Amniotic stem cell (primary cell): ENCODE results near the gene PCDHA1.
"Not testable (repeated sequence)": the region's sequence is repeated elsewhere in the genome, so short reads cannot be mapped to it uniquely, and the experiment has no call there.

Experiments
- DNase-seq: peaks from one replicate; lab custom pipeline; 2025; lab: John Stamatoyannopoulos, UW

PCDHA1 gene

GRCh38 chr5:140808241-140808888 is 22.4 kb downstream of the PCDHA1 start:
- DNase-seq: not testable (repeated sequence)

DNA sequence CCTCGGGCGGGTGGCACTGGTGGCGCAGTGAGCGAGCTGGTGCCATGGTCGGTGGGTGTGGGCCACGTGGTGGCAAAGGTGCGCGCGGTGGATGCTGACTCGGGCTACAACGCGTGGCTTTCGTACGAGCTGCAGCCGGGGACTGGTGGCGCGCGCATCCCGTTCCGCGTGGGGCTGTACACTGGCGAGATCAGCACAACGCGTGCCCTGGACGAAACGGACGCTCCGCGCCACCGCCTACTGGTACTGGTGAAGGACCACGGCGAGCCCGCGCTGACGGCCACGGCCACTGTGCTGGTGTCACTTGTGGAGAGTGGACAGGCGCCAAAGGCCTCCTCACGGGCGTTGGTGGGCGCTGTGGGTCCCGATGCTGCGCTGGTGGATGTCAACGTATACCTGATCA is 22.9 kb downstream of the PCDHA1 start:
- no peak for DNase-seq

- peak; percentile 3 for DNase-seq
Measured at GRCh38 chr5:140821375-140822280, 35.7 kb downstream of the PCDHA1 start, which contains the start of gene PCDHA5. Gene PCDHA5 (plus strand): TSS chr5:140821613.

GRCh38 chr5:140822281-140822629 is 36.3 kb downstream of the PCDHA1 start:
- no peak for DNase-seq

DNA sequence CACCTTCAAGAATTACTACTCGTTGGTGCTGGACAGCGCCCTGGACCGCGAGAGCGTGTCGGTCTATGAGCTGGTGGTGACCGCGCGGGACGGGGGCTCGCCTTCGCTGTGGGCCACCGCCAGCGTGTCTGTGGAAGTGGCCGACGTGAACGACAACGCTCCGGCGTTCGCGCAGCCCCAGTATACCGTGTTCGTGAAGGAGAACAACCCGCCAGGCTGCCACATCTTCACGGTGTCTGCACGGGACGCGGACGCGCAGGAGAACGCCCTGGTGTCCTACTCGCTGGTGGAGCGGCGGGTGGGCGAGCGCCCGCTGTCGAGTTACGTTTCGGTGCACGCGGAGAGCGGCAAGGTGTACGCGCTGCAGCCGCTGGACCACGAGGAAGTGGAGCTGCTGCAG is 37.0 kb downstream of the PCDHA1 start:
- DNase-seq: not testable (repeated sequence)

- DNase-seq: no peak
Measured at GRCh38 chr5:140823475-140823874, 37.5 kb downstream of the PCDHA1 start.

DNA sequence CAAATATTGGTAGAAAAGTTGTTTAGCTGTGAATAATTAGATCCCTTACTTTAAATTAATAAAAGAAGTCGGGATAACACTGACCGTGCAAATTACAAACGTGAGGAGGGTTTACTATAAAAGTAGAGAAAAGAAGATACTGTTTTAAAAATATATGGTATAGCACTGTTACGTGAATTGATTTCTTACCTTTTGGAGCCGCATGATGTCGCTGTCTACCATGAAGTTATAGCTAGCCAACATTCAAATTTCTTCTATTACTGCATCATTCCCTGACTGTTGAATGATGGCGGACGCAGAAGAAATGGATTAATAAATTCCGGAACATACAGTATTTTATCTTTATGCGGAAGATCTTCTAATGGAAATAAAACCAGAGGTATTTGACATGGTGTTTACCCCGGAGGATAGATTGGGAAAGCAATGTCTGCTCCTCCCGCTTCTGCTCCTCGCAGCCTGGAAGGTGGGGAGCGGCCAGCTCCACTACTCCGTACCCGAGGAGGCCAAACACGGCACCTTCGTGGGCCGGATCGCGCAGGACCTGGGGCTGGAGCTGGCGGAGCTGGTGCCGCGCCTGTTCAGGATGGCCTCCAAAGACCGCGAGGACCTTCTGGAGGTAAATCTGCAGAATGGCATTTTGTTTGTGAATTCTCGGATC is 41.9 kb downstream of the PCDHA1 start, which contains the start of gene PCDHA6:
Gene PCDHA6, plus strand, starts transcription at position 257 of the 658 bp plus-strand sequence. Its CDS starts 132 bp downstream, at position 389.
- DNase-seq: no peak

GRCh38 chr5:140828362-140828737 is 42.4 kb downstream of the PCDHA1 start:
- DNase-seq: no peak

GRCh38 chr5:140829511-140830501 is 43.9 kb downstream of the PCDHA1 start:
- not testable (repeated sequence) for DNase-seq

DNA sequence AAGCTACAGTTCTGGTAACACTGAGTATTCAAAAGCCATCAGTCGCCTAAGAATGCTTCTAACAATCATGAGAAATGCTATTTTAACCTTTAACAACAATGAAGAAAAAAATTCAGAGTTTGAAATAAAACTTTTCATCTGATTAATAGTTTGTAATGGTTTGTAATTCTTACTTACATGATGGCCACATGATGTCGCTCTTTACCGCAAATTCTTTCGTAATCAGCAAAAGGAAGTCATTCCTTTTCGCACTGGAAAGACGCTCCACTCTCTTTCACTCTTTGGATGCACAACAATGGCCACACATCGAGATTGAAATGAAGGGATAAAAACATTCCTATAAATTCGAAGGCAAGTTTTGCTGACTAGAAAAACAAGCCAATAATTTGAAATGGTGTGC is 48.1 kb downstream of the PCDHA1 start, which contains the start of gene PCDHA7:
Gene PCDHA7, plus strand, starts transcription at position 277 of the 400 bp plus-strand sequence. Its CDS starts 115 bp downstream, at position 392.
- no peak for DNase-seq

DNA sequence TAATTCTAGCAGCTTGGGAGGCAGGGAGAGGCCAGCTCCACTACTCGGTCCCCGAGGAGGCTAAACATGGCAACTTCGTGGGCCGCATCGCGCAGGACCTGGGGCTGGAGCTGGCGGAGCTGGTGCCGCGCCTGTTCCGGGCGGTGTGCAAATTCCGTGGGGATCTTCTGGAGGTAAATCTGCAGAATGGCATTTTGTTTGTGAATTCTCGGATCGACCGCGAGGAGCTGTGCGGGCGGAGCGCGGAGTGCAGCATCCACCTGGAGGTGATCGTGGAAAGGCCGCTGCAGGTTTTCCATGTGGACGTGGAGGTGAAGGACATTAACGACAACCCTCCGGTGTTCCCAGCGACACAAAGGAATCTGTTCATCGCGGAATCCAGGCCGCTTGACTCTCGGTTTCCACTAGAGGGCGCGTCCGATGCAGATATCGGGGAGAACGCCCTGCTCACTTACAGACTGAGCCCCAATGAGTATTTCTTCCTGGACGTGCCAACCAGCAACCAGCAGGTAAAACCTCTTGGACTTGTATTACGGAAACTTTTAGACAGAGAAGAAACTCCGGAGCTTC is 48.6 kb downstream of the PCDHA1 start:
- not testable (repeated sequence) for DNase-seq

DNA sequence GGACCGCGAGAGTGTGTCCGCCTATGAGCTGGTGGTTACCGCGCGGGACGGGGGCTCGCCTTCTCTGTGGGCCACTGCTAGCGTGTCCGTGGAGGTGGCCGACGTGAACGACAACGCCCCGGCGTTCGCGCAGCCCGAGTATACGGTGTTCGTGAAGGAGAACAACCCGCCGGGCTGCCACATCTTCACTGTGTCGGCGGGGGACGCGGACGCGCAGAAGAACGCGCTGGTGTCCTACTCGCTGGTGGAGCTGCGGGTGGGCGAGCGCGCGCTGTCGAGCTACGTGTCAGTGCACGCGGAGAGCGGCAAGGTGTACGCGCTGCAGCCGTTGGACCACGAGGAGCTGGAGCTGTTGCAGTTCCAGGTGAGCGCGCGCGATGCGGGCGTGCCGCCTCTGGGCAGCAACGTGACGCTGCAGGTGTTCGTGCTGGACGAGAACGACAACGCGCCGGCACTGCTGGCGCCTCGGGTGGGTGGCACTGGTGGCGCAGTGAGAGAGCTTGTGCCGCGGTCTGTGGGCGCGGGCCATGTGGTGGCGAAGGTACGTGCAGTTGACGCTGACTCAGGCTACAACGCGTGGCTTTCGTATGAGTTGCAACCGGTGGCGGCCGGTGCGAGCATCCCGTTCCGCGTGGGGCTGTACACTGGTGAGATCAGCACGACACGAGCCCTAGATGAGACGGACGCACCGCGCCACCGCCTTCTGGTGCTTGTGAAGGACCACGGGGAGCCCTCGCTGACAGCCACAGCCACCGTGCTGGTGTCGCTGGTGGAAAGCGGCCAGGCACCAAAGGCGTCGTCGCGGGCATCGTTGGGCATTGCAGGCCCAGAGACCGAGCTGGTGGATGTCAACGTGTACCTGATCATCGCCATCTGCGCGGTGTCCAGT is 49.9 kb downstream of the PCDHA1 start:
- no peak for DNase-seq

DNA sequence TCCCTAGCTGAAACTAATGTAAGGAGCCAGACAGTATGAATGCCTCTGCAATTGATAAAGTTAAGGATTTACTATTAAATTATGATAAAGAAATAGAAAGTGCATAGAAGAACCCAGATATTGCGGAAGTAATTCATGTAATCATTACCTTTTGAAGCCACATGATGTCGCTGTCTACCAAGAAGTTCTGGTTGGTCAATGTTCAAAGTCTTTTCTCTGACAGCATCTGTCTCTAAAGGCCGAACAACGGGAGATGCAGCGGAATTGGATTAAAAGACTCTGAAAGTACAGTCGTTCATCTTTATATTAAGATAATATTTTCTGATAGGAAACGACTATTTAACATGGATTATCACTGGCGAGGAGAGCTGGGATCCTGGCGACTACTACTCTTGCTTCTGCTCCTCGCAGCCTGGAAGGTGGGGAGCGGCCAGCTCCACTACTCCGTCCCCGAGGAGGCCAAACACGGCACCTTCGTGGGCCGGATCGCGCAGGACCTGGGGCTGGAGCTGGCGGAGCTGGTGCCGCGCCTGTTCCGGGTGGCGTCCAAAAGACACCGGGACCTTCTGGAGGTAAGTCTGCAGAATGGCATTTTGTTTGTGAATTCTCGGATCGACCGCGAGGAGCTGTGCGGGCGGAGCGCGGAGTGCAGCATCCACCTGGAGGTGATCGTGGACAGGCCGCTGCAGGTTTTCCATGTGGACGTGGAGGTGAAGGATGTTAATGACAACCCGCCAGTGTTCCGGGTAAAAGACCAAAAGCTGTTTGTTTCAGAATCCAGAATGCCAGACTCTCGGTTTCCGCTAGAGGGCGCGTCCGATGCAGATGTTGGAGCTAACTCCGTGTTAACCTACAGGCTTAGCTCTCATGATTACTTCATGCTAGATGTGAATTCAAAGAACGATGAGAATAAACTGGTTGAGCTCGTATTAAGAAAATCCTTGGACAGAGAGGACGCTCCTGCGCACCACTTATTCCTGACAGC is 55.3 kb downstream of the PCDHA1 start, which contains the start of gene PCDHA8:
Gene PCDHA8, plus strand, starts transcription at position 210 of the 985 bp plus-strand sequence. Its CDS starts 135 bp downstream, at position 345.
- no peak for DNase-seq

- DNase-seq: no peak
Measured at GRCh38 chr5:140842798-140843733, 57.1 kb downstream of the PCDHA1 start.

- DNase-seq: not testable (repeated sequence)
Measured at GRCh38 chr5:140848139-140849102, 62.5 kb downstream of the PCDHA1 start, which contains the start of gene PCDHA9. Gene PCDHA9 (plus strand): TSS chr5:140848382. CDS start chr5:140848496, 114 bp downstream.
